Fibroblast of mammary gland (primary cell): Measurements from ENCODE around the gene ACBD6.

Experiments
- DNase-seq: peaks from one replicate; pipeline ENCODE4 v3.0.0-alpha.2; 2010; ENCODE audit warnings: low read depth
- H3K4me3 ChIP-seq: 2 replicates; pipeline ENCODE4 v1.5.1; 2011; ENCODE audit warnings: low read depth, mild to moderate bottlenecking, low read length, moderate library complexity; ENCODE audit not compliant: control insufficient read depth
- TF ChIP-seq, protein P1 (sequence below): conservative IDR thresholded peaks from 2 replicates; pipeline ENCODE4 v1.5.1; 2011; ENCODE audit warnings: low read depth, low read length, inconsistent platforms; ENCODE audit not compliant: control insufficient read depth, insufficient read depth

ACBD6 gene

DNA sequence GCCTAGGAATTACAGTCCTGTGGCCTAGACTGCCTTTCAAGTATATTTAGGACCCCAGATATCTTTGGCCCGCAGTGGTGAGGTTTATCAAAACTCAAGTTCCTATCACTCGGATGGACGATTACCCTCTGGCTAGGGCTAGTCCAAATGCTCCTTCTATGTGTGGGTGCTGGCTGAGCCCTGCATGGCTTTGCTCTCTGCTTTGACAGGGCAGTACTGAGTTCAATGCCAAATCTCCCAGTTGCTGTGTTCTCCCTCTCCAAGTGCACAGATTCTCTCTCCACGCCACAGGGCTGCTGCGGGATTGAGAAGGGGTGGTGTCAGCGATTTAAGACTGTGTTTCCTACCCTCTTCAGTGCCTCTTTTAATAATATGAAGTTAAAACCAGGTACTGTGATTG is 175.3 kb downstream of the ACBD6 start:
- DNase-seq, result no peak
- TF ChIP-seq, protein P1, sequence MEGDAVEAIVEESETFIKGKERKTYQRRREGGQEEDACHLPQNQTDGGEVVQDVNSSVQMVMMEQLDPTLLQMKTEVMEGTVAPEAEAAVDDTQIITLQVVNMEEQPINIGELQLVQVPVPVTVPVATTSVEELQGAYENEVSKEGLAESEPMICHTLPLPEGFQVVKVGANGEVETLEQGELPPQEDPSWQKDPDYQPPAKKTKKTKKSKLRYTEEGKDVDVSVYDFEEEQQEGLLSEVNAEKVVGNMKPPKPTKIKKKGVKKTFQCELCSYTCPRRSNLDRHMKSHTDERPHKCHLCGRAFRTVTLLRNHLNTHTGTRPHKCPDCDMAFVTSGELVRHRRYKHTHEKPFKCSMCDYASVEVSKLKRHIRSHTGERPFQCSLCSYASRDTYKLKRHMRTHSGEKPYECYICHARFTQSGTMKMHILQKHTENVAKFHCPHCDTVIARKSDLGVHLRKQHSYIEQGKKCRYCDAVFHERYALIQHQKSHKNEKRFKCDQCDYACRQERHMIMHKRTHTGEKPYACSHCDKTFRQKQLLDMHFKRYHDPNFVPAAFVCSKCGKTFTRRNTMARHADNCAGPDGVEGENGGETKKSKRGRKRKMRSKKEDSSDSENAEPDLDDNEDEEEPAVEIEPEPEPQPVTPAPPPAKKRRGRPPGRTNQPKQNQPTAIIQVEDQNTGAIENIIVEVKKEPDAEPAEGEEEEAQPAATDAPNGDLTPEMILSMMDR, result no peak
- H3K4me3 ChIP-seq, result no peak overlapping the region

DNA sequence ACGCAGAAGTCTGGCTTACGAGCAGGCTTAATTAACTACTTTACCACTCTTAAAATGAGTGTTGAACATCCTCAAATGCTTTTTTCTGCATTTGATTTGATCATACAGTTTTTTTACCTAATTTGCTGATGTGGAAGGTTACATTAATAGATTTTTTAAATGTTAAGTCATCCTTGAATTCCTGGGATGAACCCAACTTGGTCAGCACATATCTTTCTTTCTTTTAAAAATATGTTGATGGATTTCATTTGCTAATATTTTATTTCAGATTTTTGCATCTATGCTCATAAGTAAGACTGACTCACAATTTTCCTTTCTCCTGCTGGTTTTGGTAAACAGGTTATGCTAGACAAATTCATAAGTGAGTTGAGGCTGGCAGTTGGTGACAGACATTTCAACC is 189.5 kb downstream of the ACBD6 start:
- H3K4me3 ChIP-seq, result no peak overlapping the region
- DNase-seq, result no peak
- TF ChIP-seq, protein P1, result no peak

DNA sequence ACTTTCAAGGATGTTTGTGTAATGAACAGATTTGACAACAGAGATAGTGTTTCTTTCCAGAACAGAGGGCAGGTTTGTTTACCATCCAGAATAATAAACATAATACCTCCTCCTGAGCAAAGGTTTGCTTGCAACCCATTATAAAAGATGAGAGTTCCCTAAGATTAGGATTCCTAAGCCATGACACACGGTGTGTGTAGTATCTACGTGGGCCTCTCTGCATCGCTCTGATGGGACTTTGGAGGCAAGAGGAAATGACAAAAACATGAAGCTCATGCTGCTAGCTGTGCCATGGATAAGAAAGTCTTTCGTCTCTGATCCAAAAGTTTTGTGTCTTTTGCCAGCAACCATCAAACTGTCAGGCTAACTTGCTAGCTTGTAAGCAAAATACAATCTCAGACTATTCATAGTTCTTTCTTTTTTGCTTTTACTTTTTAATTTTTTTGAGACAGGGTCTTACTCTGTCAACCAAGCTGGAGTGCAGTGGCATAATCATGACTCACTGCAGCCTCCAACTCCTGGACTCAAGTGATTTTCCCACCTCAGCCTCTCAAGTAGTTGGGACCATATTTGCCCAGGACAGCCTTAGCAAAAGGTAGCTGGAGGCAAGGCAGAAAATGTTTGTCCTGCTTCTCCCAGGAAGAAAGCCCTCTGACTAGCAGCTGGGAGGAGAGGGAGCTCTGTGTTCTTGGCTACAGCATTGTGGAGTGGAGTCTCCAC is 191.2 kb downstream of the ACBD6 start:
- DNase-seq, result peak; percentile 33
- H3K4me3 ChIP-seq, result no peak overlapping the region
- TF ChIP-seq, protein P1, result no peak

DNA sequence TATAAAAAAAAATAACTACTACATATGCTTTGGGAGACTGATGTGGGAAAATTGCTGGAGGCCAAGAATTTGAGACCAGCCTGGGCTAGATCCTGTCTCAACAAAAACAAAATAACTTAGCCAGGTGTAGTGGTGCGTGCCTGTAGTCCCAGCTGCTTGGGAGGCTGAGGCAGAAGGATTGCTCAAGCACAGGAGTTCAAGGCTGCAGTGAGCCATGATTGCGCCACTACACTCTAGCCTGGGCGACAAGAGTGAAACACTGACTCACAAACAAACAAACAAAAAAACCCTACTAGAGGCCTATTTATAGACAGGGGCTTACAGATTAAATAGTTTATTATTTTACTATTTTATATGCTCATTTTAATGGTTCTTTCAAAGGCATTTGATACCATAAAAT is 192.3 kb downstream of the ACBD6 start:
- H3K4me3 ChIP-seq, result no peak overlapping the region
- peak; percentile 66 for DNase-seq
- TF ChIP-seq, protein P1, result no peak

DNA sequence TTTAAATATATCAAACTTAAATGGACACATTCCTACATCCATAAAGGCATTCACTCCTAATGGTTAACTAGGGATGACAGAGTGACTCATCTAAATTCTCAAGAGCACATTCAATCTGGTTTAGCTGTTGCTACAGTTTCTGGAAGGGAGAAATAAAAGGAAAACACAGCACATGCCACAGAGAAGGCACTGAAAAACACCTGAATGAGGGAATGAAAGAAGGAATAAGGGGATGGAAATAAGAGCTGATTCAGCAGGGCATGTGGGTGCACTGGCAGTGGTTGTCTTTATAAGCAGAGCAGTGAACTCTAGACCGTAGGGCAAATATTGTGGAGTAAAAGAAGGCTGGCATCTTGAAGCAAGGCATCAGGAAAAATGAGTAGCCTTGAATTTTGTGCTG is 193.0 kb downstream of the ACBD6 start:
- TF ChIP-seq, protein P1, result no peak
- DNase-seq, result peak; percentile 56
- H3K4me3 ChIP-seq, result no peak overlapping the region

DNA sequence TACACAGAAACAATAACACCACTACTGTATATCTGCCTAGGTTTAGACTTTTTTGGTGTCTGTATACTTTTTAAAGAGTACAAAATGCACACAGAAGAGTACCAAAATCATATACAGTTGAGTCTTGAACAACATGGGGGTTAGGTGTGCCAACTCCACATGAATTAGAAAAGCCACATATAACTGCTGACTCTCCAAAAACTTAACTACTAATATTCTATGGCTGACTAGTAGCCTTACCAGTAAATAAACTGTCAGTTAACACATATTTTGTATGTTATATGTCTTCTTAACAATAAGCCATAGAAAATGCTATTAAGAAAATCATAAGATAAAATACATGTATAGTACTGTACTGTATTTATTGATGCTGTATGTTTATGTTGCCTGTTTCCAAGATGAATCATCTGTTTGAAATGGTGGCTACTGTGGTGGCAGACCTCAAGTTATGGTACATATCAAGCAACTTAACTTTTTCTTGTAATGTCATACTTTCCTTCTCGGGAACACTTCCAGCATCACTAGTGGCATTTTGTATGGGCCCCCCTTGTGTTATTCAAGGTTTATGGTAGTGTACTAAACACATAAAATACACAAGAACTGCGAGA is 201.1 kb downstream of the ACBD6 start:
- TF ChIP-seq, protein P1, result no peak
- H3K4me3 ChIP-seq, result no peak overlapping the region
- peak; percentile 20 for DNase-seq
